HCT116 (cell line): ENCODE measurements around the gene CDCA4. TPM values are rescaled to one million over a fixed set of nuclear protein-coding genes. Genes with fewer than 3 reads are reported as not detected.
A peak's percentile ranks its signal among the peaks of the same experiment; 100 is the strongest.

Experiments used
- ATAC-seq: fragments of 200-7000 bp; cut with Tn5 transposase; 2 replicates; pipeline ENCODE4 v1.9.1; 2020; ENCODE audit warnings: mild to moderate bottlenecking, moderate library complexity
- Bru-seq: library from RNA; stranded (reverse); fragments of 400-500 nt; gene quantifications from one replicate; lab custom pipeline; 2021; lab: Mats Ljungman, UMichigan
- BruChase-seq, 2 experiments: library from RNA; stranded (reverse); fragments of 400-500 nt; gene quantifications; one replicate each; lab custom pipeline; 2021; lab: Mats Ljungman, UMichigan
- BruUV-seq: library from RNA; stranded (reverse); fragments of 400-500 nt; replicated peaks from 2 replicates; lab custom pipeline; 2021; lab: Mats Ljungman, UMichigan
- CTCF ChIA-PET: fragments of 300-600 bp; sonication (Branson Sonifier 250); formaldehyde crosslinking; loops from one replicate; lab custom pipeline; 2021; ENCODE audit warnings: antibody characterized with exemption; lab: Charles Lee
- POLR2A ChIA-PET: fragments of 300-600, 350-600 bp; sonication (Branson Sonifier 250); formaldehyde crosslinking; loops from one replicate; lab custom pipeline; 2021; ENCODE audit warnings: antibody characterized with exemption; lab: Charles Lee
- RAD21 ChIA-PET, 2 experiments: fragments of 300-600 bp; sonication (Branson Sonifier 250); formaldehyde crosslinking; loops; one replicate each; lab custom pipeline; 2023; ENCODE audit warnings: low total read pairs in 2 of 2; ENCODE audit not compliant: uncharacterized antibody in 2 of 2, unreplicated experiment in 2 of 2, low non-redundant PET in 1 of 2; lab: Charles Lee
- DNase-seq: peaks from one replicate; pipeline ENCODE4 v3.0.0-alpha.2; 2010; ENCODE audit warnings: low read depth, low spot score
- H2AFZ ChIP-seq: fragments of 200-600 bp; shearing (Covaris generic), sonication (generic); 2 replicates; pipeline ENCODE4 v1.6.1; 2017; ENCODE audit warnings: low read depth, mixed run types, mixed read lengths, antibody characterized with exemption, low read length; ENCODE audit not compliant: poor library complexity, severe bottlenecking
- H3K27ac ChIP-seq: 2 replicates; pipeline ENCODE4 v1.5.1; 2012; ENCODE audit warnings: low read depth, low read length
- H3K27me3 ChIP-seq: fragments of 200-600 bp; sonication (generic); 2 replicates; pipeline ENCODE4 v1.6.1; 2016; ENCODE audit warnings: mixed run types, low read length, mixed read lengths; ENCODE audit not compliant: insufficient read depth
- H3K36me3 ChIP-seq, 2 experiments: fragments of 200-500 bp in 1 of 2; fragments of 200-600 bp in 1 of 2; sonication (Bioruptor generic) in 1 of 2; sonication (generic) in 1 of 2; 2 replicates each; pipeline versions ENCODE4 v1.5.1 to v1.6.1; 2014 to 2016; ENCODE audit warnings: low read length in 2 of 2, inconsistent platforms in 1 of 2, mixed read lengths in 1 of 2, mixed run types in 1 of 2; ENCODE audit not compliant: insufficient read depth in 2 of 2, control insufficient read depth in 1 of 2
- H3K4me1 ChIP-seq, 2 experiments: fragments of 200-600 bp in 1 of 2; sonication (generic) in 1 of 2; 2 replicates each; pipeline versions ENCODE4 v1.5.1 to v1.6.1; 2012 to 2017; ENCODE audit warnings: low read length in 2 of 2, inconsistent platforms in 1 of 2, mild to moderate bottlenecking in 1 of 2, mixed read lengths in 1 of 2, mixed run types in 1 of 2, moderate library complexity in 1 of 2; ENCODE audit not compliant: insufficient read depth in 2 of 2, control insufficient read depth in 1 of 2
- H3K4me2 ChIP-seq: fragments of 200-600 bp; sonication (generic); 2 replicates; pipeline ENCODE4 v1.6.1; 2017; ENCODE audit warnings: mixed run types, low read length, mixed read lengths
- H3K4me3 ChIP-seq, 2 experiments: fragments of 200-600 bp in 1 of 2; sonication (generic) in 1 of 2; replicated peaks in 1 of 2; 2 replicates each; pipeline ENCODE4 v1.5.1; 2011 to 2016; ENCODE audit warnings: low read length in 2 of 2, control low read depth in 1 of 2, low read depth in 1 of 2, mild to moderate bottlenecking in 1 of 2, mixed read lengths in 1 of 2, mixed run types in 1 of 2
- H3K79me2 ChIP-seq: fragments of 200-600 bp; sonication (generic); 2 replicates; pipeline ENCODE4 v1.6.1; 2017; ENCODE audit warnings: mild to moderate bottlenecking, mixed run types, low read length, moderate library complexity, mixed read lengths; ENCODE audit not compliant: insufficient read depth
- H3K9ac ChIP-seq: fragments of 200-600 bp; sonication (generic); 2 replicates; pipeline ENCODE4 v1.6.1; 2016; ENCODE audit warnings: low read length, mixed read lengths
- H3K9me2 ChIP-seq: fragments of 200-600 bp; sonication (generic), shearing (Covaris generic); 2 replicates; pipeline ENCODE4 v1.6.1; 2017; ENCODE audit warnings: mixed run types, mild to moderate bottlenecking, moderate library complexity; ENCODE audit not compliant: insufficient read depth
- H3K9me3 ChIP-seq, 2 experiments: fragments of 200-500 bp in 1 of 2; fragments of 200-600 bp in 1 of 2; sonication (Bioruptor generic) in 1 of 2; sonication (generic) in 1 of 2; 2 replicates each; pipeline ENCODE4 v1.6.1; 2014 to 2017; ENCODE audit warnings: low read length in 2 of 2, mixed read lengths in 2 of 2, inconsistent platforms in 1 of 2, low read depth in 1 of 2, mild to moderate bottlenecking in 1 of 2, mixed run types in 1 of 2, moderate library complexity in 1 of 2; ENCODE audit not compliant: control insufficient read depth in 1 of 2, insufficient read depth in 1 of 2
- H4K20me1 ChIP-seq: fragments of 200-600 bp; sonication (generic), shearing (Covaris generic); 2 replicates; pipeline ENCODE4 v1.6.1; 2017; ENCODE audit warnings: mixed run types, mild to moderate bottlenecking, moderate library complexity; ENCODE audit not compliant: insufficient read depth
- POLR2AphosphoS5 ChIP-seq: IDR thresholded peaks from 2 replicates; pipeline ENCODE4 v1.6.1; 2011; ENCODE audit warnings: mild to moderate bottlenecking, low read depth, low read length, moderate library complexity
- SIN3A ChIP-seq: IDR thresholded peaks from 2 replicates; pipeline ENCODE4 v1.6.1; 2012; ENCODE audit warnings: low read depth
- TCF7L2 ChIP-seq: IDR thresholded peaks from 2 replicates; pipeline ENCODE4 v1.7.0; 2011; ENCODE audit warnings: borderline replicate concordance, inconsistent platforms; ENCODE audit not compliant: insufficient read depth, insufficient read length; ENCODE audit errors: extremely low read depth
- YY1 ChIP-seq: IDR thresholded peaks from 2 replicates; pipeline ENCODE4 v1.6.1; 2011; ENCODE audit warnings: low read length, low read depth, moderate library complexity, mild to moderate bottlenecking; ENCODE audit not compliant: insufficient replicate concordance; ENCODE audit errors: extremely low read depth
- ZFX ChIP-seq: fragments of 450-650 bp; IDR thresholded peaks from 2 replicates; pipeline ENCODE4 v1.6.1; 2017
- intact Hi-C: fragments of 100-400 bp; cut with micrococcal nuclease; formaldehyde crosslinking; loops from 2 replicates; pipeline ENCODE4 v1.10.0; 2022
- long read RNA-seq: library from polyadenylated mRNA; unstranded; transcript quantifications from one replicate; pipeline ENCODE4 v2.0.0, GENCODE V29; 2021; ENCODE audit not compliant: unreplicated experiment
- polyA plus RNA-seq: library from polyadenylated mRNA; unstranded; fragments of >200 nt; gene quantifications from 2 replicates; pipeline ENCODE4 v1.2.1, GENCODE V29; 2012; ENCODE audit warnings: missing spikeins
- total RNA-seq: library from RNA; stranded (reverse); gene quantifications from one replicate; pipeline ENCODE4 v1.2.1, GENCODE V29; 2021; ENCODE audit not compliant: unreplicated experiment

CDCA4 gene
- total RNA-seq (62.4 TPM), Bru-seq, nascent RNA (percentile 90 among the genes with signal in this experiment), BruChase-seq, experiment 1, labeled RNA remaining after a 6-hour chase (percentile 80 among the genes with signal in this experiment), BruChase-seq, experiment 2, labeled RNA remaining after a 2-hour chase (percentile 95 among the genes with signal in this experiment)
- 54.1 and 55.1 TPM in 2 replicates for polyA plus RNA-seq
- long read RNA-seq, transcript CDCA4-201 (2 exons, 2,513 nt), result major isoform, 157 of 188 reads
- long read RNA-seq, partial matches to known transcripts, result 0 of 188 reads
- long read RNA-seq, other reads (novel, unspliced or antisense), result 31 of 188 reads

GRCh38 chr14:105020815-105021655, at the start of gene CDCA4:
Gene CDCA4, minus strand, starts transcription at chr14:105021083. Its CDS starts 9,154 bp downstream, at chr14:105011929.
- Histone ChIP-seq H3K9ac (peak within 1 kb of the TSS; percentile 99), H4K20me1 (peaks cover 29% of the 10 kb centered on the region; the same call in 1 of the 2 replicates), H3K79me2 (peaks cover 60% of the 10 kb centered on the region), H3K4me2 (peak within 1 kb of the TSS; percentile 98), H2AFZ (no peak within 1 kb of the TSS), H3K27me3 (no peaks in the 10 kb centered on the region), H3K36me3 (peaks cover 0 to 17% of the 10 kb centered on the region in 2 experiments; a peak in 1 of 4 replicates), H3K27ac (peak within 1 kb of the TSS; percentile 95), H3K9me3 (no peaks in the 10 kb centered on the region), H3K4me1 (peaks cover 47 to 76% of the 10 kb centered on the region in 2 experiments), H3K9me2 (no peaks in the 10 kb centered on the region), H3K4me3 (peak within 1 kb of the TSS; percentile 74 to 97)
- ChIA-PET CTCF (interaction anchor here (0.9 to 2.6 kb wide), 3 partner anchors 25 to 48 kb away, joined by 3 to 13 read pairs (median 6); no protein-coding TSS in a partner anchor), RAD21 (interaction anchor here in 1 of 2 experiments (1.0 kb wide), 1 partner anchor 16 kb away, joined by 3 read pairs; no protein-coding TSS in a partner anchor), POLR2A (interaction anchor here (0.6 to 1.9 kb wide), 7 partner anchors 10 to 51 kb away, joined by 3 to 10 read pairs (median 3); partner anchors contain the start of gene AHNAK2)
- peak; percentile 89 for DNase-seq
- BruUV-seq, result no TSS peak
- intact Hi-C loops, result loop anchor here (2.0 kb wide), 1 partner anchor 48 kb away; no protein-coding TSS in a partner anchor
- ATAC-seq, result peak; percentile 81
- TF ChIP-seq TCF7L2 (peak; percentile 91), YY1 (peak; percentile 20), SIN3A (no peak), ZFX (peak; percentile 82; the same call in 1 of the 2 replicates), POLR2AphosphoS5 (peak; percentile 83)
